Uterus (tissue), 4 donors: ENCODE measurements around the gene RNF121. TPM values are rescaled to one million over a fixed set of nuclear protein-coding genes. Genes with fewer than 3 reads are reported as not detected.

Experiments
- DNase-seq, 2 donors: peaks; one replicate each; pipeline ENCODE4 v3.0.0-alpha.2; 2019 to 2020
- H3K27ac ChIP-seq, 2 donors: fragments of 200-600 bp; sonication (generic); 1 replicate in 1 of 2; 2 replicates in 1 of 2; pipeline ENCODE4 v1.5.1; 2016 to 2018
- H3K27me3 ChIP-seq, 2 donors: fragments of 200-600 bp; sonication (generic); one replicate each; pipeline ENCODE4 v1.5.1; 2018 to 2019; ENCODE audit warnings: control low read depth in 1 of 2
- H3K36me3 ChIP-seq, 2 donors: fragments of 200-600 bp; sonication (generic); one replicate each; pipeline ENCODE4 v1.5.1; 2019; ENCODE audit warnings: control low read depth in 1 of 2
- H3K4me1 ChIP-seq, 2 donors: fragments of 200-600 bp; sonication (generic); one replicate each; pipeline ENCODE4 v1.5.1; 2018 to 2019; ENCODE audit warnings: control low read depth in 1 of 2
- H3K4me3 ChIP-seq, 2 donors: fragments of 200-600 bp; sonication (generic); 1 replicate in 1 of 2; 2 replicates in 1 of 2; pipeline ENCODE4 v1.5.1; 2018 to 2019; ENCODE audit warnings: mild to moderate bottlenecking in 1 of 2
- H3K9me3 ChIP-seq, 2 donors: fragments of 200-600 bp; sonication (generic); one replicate each; pipeline ENCODE4 v1.5.1; 2019; ENCODE audit warnings: control low read depth in 1 of 2
- POLR2A ChIP-seq, 2 donors: fragments of 450-650 bp; IDR thresholded peaks; one replicate each; pipeline ENCODE4 v1.6.1; 2016; ENCODE audit warnings: antibody characterized with exemption in 2 of 2, mild to moderate bottlenecking in 1 of 2, moderate library complexity in 1 of 2
- intact Hi-C: fragments of 100-400 bp; cut with DNase I; formaldehyde crosslinking; loops from one replicate; pipeline ENCODE4 v1.15.1; 2023; ENCODE audit warnings: low total_unique reads
- total RNA-seq, 4 donors: library from RNA; depleted of rRNA in 3 of 4; stranded (reverse); fragments of >200 nt in 3 of 4; gene quantifications; one replicate each; pipeline versions ENCODE4 v1.1.0 to v1.2.4, GENCODE V29; 2014 to 2023
- TF ChIP-seq, protein P1 (sequence below), 4 experiments: fragments of 200-600 bp in 2 of 4; fragments of 450-650 bp in 2 of 4; sonication (generic) in 2 of 4; IDR thresholded peaks; one replicate each; pipeline ENCODE4 v1.5.1; 2016 to 2019; ENCODE audit warnings: antibody characterized with exemption in 4 of 4, mild to moderate bottlenecking in 2 of 4, moderate library complexity in 1 of 4
- donor health status: DM: yes; HTN: yes; CAD: no.

RNF121 gene
- total RNA-seq, 4 donors from 2014 or later: 3.8 to 56.2 (median 47.0) TPM

DNA sequence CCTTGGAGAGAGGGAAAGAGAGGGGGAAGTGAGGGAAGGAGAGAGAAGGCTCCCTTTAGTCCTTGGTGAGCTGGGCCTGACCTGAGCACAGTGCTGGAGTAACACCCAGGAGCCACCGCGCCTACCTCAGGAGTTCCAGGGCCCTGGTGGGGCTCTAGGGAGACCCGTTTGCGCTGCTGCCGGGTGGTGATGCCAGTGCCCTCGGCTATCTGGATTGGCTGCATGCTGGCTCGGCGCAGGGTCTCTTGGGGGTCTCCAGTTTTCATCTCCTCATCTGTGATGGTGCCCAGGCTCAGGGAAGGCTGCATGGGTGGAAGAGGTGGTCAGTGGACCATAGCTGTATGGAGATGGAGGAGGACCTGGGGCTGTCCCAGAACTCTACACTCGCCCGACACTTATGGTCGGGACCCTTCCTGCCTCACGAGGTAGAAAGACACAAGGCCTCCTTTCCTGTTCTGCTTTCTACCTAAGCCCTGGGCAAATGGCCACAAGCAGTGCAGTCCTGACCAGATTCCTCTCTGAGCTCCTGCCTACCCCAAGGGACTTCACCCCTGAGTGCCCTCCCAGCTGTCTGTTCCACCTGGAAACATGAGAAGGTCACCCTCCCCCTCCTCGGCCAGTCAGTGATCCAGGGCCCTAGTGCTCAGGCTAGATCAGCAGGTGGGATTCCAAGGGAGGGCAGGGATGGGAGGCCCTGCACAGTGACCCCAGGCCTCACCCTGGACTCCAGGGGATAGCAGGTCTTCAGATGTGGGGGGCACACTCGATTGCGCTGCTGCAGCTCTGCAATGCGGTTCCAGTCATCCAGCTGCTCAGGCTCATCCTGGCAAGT is 75.9 kb downstream of the RNF121 start:
- intact Hi-C loops: no loop called here
- Histone ChIP-seq H3K36me3 (no peaks in the 10 kb centered on the region), H3K27ac (no peak overlapping the region), H3K27me3 (no peaks in the 10 kb centered on the region), H3K9me3 (no peaks in the 10 kb centered on the region), H3K4me1 (no peaks in the 10 kb centered on the region), H3K4me3 (no peak overlapping the region)
- DNase-seq: no peak
- TF ChIP-seq, protein P1, sequence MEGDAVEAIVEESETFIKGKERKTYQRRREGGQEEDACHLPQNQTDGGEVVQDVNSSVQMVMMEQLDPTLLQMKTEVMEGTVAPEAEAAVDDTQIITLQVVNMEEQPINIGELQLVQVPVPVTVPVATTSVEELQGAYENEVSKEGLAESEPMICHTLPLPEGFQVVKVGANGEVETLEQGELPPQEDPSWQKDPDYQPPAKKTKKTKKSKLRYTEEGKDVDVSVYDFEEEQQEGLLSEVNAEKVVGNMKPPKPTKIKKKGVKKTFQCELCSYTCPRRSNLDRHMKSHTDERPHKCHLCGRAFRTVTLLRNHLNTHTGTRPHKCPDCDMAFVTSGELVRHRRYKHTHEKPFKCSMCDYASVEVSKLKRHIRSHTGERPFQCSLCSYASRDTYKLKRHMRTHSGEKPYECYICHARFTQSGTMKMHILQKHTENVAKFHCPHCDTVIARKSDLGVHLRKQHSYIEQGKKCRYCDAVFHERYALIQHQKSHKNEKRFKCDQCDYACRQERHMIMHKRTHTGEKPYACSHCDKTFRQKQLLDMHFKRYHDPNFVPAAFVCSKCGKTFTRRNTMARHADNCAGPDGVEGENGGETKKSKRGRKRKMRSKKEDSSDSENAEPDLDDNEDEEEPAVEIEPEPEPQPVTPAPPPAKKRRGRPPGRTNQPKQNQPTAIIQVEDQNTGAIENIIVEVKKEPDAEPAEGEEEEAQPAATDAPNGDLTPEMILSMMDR (IDR thresholded peaks at IDR 0.05): no peak
- no peak for TF ChIP-seq POLR2A (IDR thresholded peaks at IDR 0.05)

DNA sequence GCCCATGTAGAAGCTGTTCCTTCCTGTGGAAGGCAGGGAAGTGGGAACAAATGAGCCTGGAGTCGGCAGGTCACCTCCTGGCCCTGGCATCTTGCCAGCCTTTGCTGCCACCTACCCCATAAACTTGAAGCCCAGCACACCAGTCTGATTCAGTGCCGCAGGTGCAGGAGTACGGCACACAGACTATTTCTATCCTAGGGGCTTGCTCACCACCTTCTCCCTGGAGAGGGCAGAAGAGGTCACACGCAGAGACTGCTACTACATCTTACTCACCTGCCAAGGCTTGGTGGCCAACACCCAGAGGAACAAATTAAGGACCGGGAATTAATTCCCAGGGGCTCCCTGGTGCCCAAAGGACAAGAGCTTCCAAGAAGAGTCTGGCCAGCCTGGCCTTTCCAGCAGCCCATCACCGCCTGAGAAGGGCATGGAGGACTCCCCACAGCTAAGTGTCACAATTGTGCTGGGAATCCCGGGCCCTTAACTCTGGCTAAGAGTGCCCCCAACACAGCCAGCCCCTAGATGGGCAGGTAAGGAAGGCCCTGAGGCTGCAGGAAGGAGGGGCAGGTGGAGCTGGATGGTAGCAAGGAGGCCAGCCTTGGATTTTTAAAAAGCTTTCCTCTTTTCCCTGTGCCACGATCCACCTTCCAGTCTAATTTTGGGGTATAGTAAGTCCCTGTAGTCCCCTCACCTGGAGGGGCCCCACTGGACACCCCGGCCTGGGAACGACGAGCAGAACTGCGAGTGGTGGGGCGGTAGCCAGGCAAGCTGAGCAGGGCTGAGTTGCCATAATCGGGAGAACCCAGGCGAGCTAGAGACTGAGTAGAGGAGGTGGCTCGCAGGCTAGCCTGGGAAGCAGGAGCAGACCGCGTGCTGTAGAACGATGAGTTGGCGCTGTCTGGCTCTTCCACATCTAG is 76.8 kb downstream of the RNF121 start:
- no peaks in the 10 kb centered on the region for H3K36me3 ChIP-seq
- H3K4me1 ChIP-seq: no peaks in the 10 kb centered on the region
- no peaks in the 10 kb centered on the region for H3K9me3 ChIP-seq
- DNase-seq: peak in 1 of 2 donors; percentile 32
- no peak for TF ChIP-seq POLR2A (IDR thresholded peaks at IDR 0.05)
- H3K4me3 ChIP-seq: no peak overlapping the region
- no peaks in the 10 kb centered on the region for H3K27me3 ChIP-seq
- peak overlapping the region in 1 of 2 donors; percentile 19 for H3K27ac ChIP-seq
- intact Hi-C loops: no loop called here

DNA sequence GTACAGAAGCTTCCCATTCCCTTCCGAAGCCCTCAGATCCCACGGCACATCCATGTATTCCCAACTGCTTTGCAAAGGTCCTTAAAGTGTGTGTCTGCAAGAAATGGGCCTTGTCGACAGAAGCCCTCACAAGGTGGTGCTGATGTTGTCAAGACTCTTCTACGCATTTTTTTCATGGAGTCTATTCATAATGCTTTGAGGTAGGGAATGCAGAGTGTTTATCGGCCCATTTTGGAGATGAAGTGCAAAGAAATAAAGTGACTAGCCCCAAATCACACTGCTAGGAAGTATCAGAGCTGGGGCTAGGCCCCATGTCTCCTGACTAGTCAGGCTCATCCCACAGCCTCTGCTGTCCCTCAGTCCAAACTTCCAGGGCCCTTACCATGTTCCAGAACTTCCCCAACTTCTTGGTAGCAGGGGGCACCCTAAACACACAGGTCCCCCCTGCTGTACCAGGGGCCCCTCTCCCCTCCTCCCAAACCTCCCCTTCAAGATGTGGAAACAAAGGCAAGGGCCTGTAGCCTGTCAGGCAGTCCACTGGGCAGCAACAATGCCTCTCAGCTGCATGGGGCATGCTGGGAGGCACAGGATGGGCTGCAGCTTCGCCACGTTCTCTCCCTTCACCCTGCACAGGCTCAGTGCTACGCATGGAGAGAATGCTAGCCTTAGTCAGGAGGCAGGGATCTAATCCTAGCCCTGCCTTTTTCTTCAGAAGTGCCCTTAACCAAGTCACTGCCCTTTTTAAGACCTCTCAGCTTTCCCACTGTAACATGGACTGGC is 77.7 kb downstream of the RNF121 start:
- Histone ChIP-seq H3K27ac (no peak overlapping the region), H3K4me3 (no peak overlapping the region), H3K36me3 (no peaks in the 10 kb centered on the region), H3K9me3 (no peaks in the 10 kb centered on the region), H3K27me3 (no peaks in the 10 kb centered on the region), H3K4me1 (no peaks in the 10 kb centered on the region)
- DNase-seq: no peak
- TF ChIP-seq, protein P1 (IDR thresholded peaks at IDR 0.05): no peak
- no peak for TF ChIP-seq POLR2A (IDR thresholded peaks at IDR 0.05)
- intact Hi-C loops: no loop called here

DNA sequence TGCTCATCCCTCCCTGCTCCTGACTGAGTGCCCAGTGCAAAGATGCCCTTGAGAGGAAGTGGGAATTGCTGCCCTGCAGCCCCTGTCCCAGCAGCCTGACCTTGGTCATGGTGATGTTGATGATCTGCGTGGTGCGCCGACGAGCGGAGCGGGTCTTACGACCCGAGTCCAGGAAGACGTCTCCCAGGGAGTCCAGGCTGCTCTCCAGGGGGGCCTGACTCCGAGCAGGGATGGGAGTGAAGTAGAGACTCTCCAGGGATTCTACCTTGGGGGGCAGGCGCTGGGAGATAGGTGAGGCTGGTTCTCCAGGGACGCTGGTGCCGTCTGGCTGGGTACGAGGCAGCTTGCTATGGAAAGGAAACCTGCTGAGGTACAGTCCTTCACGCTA is 78.2 kb downstream of the RNF121 start:
- no peaks in the 10 kb centered on the region for H3K9me3 ChIP-seq
- H3K27me3 ChIP-seq: no peaks in the 10 kb centered on the region
- H3K4me3 ChIP-seq: no peak overlapping the region
- intact Hi-C loops: no loop called here
- TF ChIP-seq, protein P1 (IDR thresholded peaks at IDR 0.05): no peak
- no peak for TF ChIP-seq POLR2A (IDR thresholded peaks at IDR 0.05)
- H3K27ac ChIP-seq: no peak overlapping the region
- H3K36me3 ChIP-seq: no peaks in the 10 kb centered on the region
- no peak for DNase-seq
- no peaks in the 10 kb centered on the region for H3K4me1 ChIP-seq

DNA sequence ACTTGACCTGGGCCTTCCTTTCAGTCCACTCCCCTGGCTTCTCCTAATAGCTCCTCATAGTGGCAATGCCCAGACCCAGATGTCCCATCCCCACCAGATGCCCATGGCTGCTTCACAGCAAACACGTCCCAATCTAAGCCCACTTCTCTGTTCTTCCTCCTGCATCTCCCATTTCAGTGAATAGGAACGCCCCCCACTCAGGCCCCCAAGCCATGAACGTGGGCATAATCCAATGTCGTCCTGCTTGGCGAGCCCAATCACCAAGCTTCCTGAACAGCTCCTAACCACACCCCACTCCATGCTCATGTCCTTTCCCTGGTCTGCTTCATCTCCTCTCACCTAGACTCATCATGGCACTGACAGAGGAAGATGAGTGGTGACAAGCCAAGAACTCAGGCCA is 78.7 kb downstream of the RNF121 start:
- DNase-seq: no peak

More for the DNA sequence above, 78.7 kb downstream of the RNF121 start:
- Histone ChIP-seq H3K27ac (no peak overlapping the region), H3K4me1 (no peaks in the 10 kb centered on the region), H3K9me3 (no peaks in the 10 kb centered on the region), H3K4me3 (no peak overlapping the region), H3K36me3 (no peaks in the 10 kb centered on the region), H3K27me3 (no peaks in the 10 kb centered on the region)
- TF ChIP-seq, protein P1 (IDR thresholded peaks at IDR 0.05): no peak
- TF ChIP-seq POLR2A (IDR thresholded peaks at IDR 0.05): no peak
- intact Hi-C loops: no loop called here
